ENCODE data around the gene UBL5.
"Not testable (repeated sequence)": the region's sequence is repeated elsewhere in the genome, so short reads cannot be mapped to it uniquely, and the experiment has no call there.

The UBL5 gene

GRCh38 chr19:9818175-9818733, 9.5 kb upstream of the UBL5 start:
- no peak for DNase-seq (ENCODE audit: low spot score)

GRCh38 chr19:9818734-9819595, 8.8 kb upstream of the UBL5 start, which contains the start of gene FBXL12:
Gene FBXL12 (minus strand): TSS chr19:9819079. CDS start chr19:9818813, 266 bp downstream.
- DNase-seq (ENCODE audit: low spot score), result peak; percentile 97

GRCh38 chr19:9819596-9819909, 8.2 kb upstream of the UBL5 start:
- no peak for DNase-seq (ENCODE audit: low spot score)

GRCh38 chr19:9820034-9820433, 7.7 kb upstream of the UBL5 start:
- not testable (repeated sequence) for DNase-seq (ENCODE audit: low spot score)

- DNase-seq (ENCODE audit: low spot score), result no peak
These were observed 3.9 kb upstream of the UBL5 start for GRCh38 chr19:9823816-9824215.

GRCh38 chr19:9828551-9829063, 889 bp downstream of the UBL5 start:
- no peak for DNase-seq (ENCODE audit: low spot score)

- DNase-seq (ENCODE audit: low spot score), result no peak
These were observed 6.6 kb downstream of the UBL5 start for GRCh38 chr19:9834307-9834725.

- peak; percentile 99 for DNase-seq (ENCODE audit: low spot score)
These were observed 7.2 kb downstream of the UBL5 start, which contains the start of gene PIN1 for GRCh38 chr19:9834726-9835506. Gene PIN1 (plus strand): TSS chr19:9835318. CDS start chr19:9835345, 27 bp downstream.

- no peak for DNase-seq (ENCODE audit: low spot score)
These were observed 7.8 kb downstream of the UBL5 start for GRCh38 chr19:9835507-9835949.

GRCh38 chr19:9836021-9836420, 8.3 kb downstream of the UBL5 start:
- peak; percentile 51 for DNase-seq (ENCODE audit: low spot score)

GRCh38 chr19:9838324-9838723, 10.6 kb downstream of the UBL5 start:
- no peak for DNase-seq (ENCODE audit: low spot score)

- no peak for DNase-seq (ENCODE audit: low spot score)
These were observed 11.7 kb downstream of the UBL5 start for GRCh38 chr19:9839415-9839814.

- no peak for DNase-seq (ENCODE audit: low spot score)
These were observed 15.3 kb downstream of the UBL5 start for GRCh38 chr19:9842834-9843625.

- not testable (repeated sequence) for DNase-seq (ENCODE audit: low spot score)
These were observed 16.0 kb downstream of the UBL5 start for GRCh38 chr19:9843626-9844273.

GRCh38 chr19:9847087-9847671, 19.5 kb downstream of the UBL5 start:
- DNase-seq (ENCODE audit: low spot score), result peak; percentile 28

- no peak for DNase-seq (ENCODE audit: low spot score)
These were observed 20.3 kb downstream of the UBL5 start for GRCh38 chr19:9848060-9848459.

- no peak for DNase-seq (ENCODE audit: low spot score)
These were observed 21.0 kb downstream of the UBL5 start for GRCh38 chr19:9848762-9849161.

- DNase-seq (ENCODE audit: low spot score), result no peak
These were observed 22.1 kb downstream of the UBL5 start for GRCh38 chr19:9849791-9850190.

- DNase-seq (ENCODE audit: low spot score), result no peak
These were observed 22.7 kb downstream of the UBL5 start for GRCh38 chr19:9850235-9850959.

GRCh38 chr19:9854282-9854846, 26.6 kb downstream of the UBL5 start:
- no peak for DNase-seq (ENCODE audit: low spot score)

Measured in hematopoietic multipotent progenitor cell treated with erythropoietin and hydrocortisone succinate and interleukin-3 and kit ligand, for 15 days (in vitro differentiated cells).